MM.1S (cell line): ENCODE measurements around the gene PTBP2.
A peak's percentile ranks its signal among the peaks of the same experiment; 100 is the strongest.

Source experiments
- DNase-seq: peaks from one replicate; pipeline ENCODE4 v3.0.0-alpha.2; 2015
- H2AFZ ChIP-seq: fragments of 300-600 bp; sonication (generic); 2 replicates; pipeline ENCODE4 v1.6.0; 2016; ENCODE audit warnings: antibody characterized with exemption, low read length
- H3F3A ChIP-seq: fragments of 300-600 bp; sonication (generic); 2 replicates; pipeline ENCODE4 v1.6.1; 2016; ENCODE audit warnings: mild to moderate bottlenecking, antibody characterized with exemption, low read length, moderate library complexity, mixed read lengths; ENCODE audit not compliant: insufficient read depth
- H3K27ac ChIP-seq: fragments of 300-600 bp; sonication (generic); 2 replicates; pipeline ENCODE4 v1.5.1; 2016; ENCODE audit warnings: mild to moderate bottlenecking, low read length
- H3K27me3 ChIP-seq: fragments of 300-600 bp; sonication (generic); replicated peaks from 2 replicates; pipeline ENCODE4 v1.6.0; 2016; ENCODE audit warnings: low read length; ENCODE audit not compliant: insufficient read depth
- H3K36me3 ChIP-seq: fragments of 300-600 bp; sonication (generic); replicated peaks from 2 replicates; pipeline ENCODE4 v1.6.1; 2016; ENCODE audit warnings: mild to moderate bottlenecking, low read length, mixed read lengths; ENCODE audit not compliant: insufficient read depth
- H3K4me1 ChIP-seq: fragments of 300-600 bp; sonication (generic); 2 replicates; pipeline ENCODE4 v1.6.1; 2016; ENCODE audit warnings: low read length, mixed read lengths
- H3K4me2 ChIP-seq: fragments of 300-600 bp; sonication (generic); 2 replicates; pipeline ENCODE4 v1.6.0; 2016; ENCODE audit warnings: low read depth, low read length
- H3K4me3 ChIP-seq: fragments of 300-600 bp; sonication (generic); 2 replicates; pipeline ENCODE4 v1.5.1; 2016; ENCODE audit warnings: low read length, mixed read lengths
- H3K79me2 ChIP-seq: fragments of 300-600 bp; sonication (generic); 2 replicates; pipeline ENCODE4 v1.6.1; 2016; ENCODE audit warnings: mixed run types, low read length, mixed read lengths
- H3K9ac ChIP-seq: fragments of 300-600 bp; sonication (generic); 2 replicates; pipeline ENCODE4 v1.6.1; 2016; ENCODE audit warnings: low read length, mixed read lengths
- H3K9me2 ChIP-seq: fragments of 300-600 bp; sonication (generic); replicated peaks from 2 replicates; pipeline ENCODE4 v1.6.1; 2016; ENCODE audit warnings: mild to moderate bottlenecking, low read length, mixed read lengths; ENCODE audit not compliant: insufficient read depth
- H3K9me3 ChIP-seq: fragments of 300-600 bp; sonication (generic); replicated peaks from 2 replicates; pipeline ENCODE4 v1.6.1; 2016; ENCODE audit warnings: mild to moderate bottlenecking, low read length, mixed read lengths; ENCODE audit not compliant: insufficient read depth
- H4K20me1 ChIP-seq: fragments of 300-600 bp; sonication (generic); 2 replicates; pipeline ENCODE4 v1.6.1; 2016; ENCODE audit warnings: mild to moderate bottlenecking, low read length, moderate library complexity, mixed read lengths; ENCODE audit not compliant: insufficient read depth
- EZH2 ChIP-seq: fragments of 300-600 bp; sonication (generic); optimal IDR thresholded peaks from 2 replicates; pipeline ENCODE3; 2017; ENCODE audit warnings: low read depth, mild to moderate bottlenecking, antibody characterized with exemption, low read length, mixed read lengths
- EZH2phosphoT487 ChIP-seq: fragments of 300-600 bp; sonication (generic); IDR thresholded peaks from 2 replicates; pipeline ENCODE4 v1.6.1; 2018; ENCODE audit warnings: antibody characterized with exemption, low read length
- TF ChIP-seq, protein P1 (sequence below): fragments of 300-600 bp; sonication (generic); IDR thresholded peaks from 2 replicates; pipeline ENCODE4 v1.5.1; 2016; ENCODE audit warnings: antibody characterized with exemption, low read length, mixed read lengths

Gene PTBP2

GRCh38 chr1:96714881-96715280 lies 6.7 kb upstream of the PTBP2 start:
- Histone ChIP-seq H3K9ac (no peak overlapping the region), H3K4me2 (no peak overlapping the region), H3K4me1 (no peaks in the 10 kb centered on the region), H3K4me3 (no peak overlapping the region), H4K20me1 (no peaks in the 10 kb centered on the region), H3K79me2 (no peaks in the 10 kb centered on the region), H2AFZ (no peak overlapping the region), H3K9me2 (no peaks in the 10 kb centered on the region), H3K9me3 (no peaks in the 10 kb centered on the region), H3K27ac (no peak overlapping the region), H3K27me3 (no peaks in the 10 kb centered on the region), H3F3A (no peaks in the 10 kb centered on the region), H3K36me3 (no peaks in the 10 kb centered on the region)
- TF ChIP-seq, protein P1, sequence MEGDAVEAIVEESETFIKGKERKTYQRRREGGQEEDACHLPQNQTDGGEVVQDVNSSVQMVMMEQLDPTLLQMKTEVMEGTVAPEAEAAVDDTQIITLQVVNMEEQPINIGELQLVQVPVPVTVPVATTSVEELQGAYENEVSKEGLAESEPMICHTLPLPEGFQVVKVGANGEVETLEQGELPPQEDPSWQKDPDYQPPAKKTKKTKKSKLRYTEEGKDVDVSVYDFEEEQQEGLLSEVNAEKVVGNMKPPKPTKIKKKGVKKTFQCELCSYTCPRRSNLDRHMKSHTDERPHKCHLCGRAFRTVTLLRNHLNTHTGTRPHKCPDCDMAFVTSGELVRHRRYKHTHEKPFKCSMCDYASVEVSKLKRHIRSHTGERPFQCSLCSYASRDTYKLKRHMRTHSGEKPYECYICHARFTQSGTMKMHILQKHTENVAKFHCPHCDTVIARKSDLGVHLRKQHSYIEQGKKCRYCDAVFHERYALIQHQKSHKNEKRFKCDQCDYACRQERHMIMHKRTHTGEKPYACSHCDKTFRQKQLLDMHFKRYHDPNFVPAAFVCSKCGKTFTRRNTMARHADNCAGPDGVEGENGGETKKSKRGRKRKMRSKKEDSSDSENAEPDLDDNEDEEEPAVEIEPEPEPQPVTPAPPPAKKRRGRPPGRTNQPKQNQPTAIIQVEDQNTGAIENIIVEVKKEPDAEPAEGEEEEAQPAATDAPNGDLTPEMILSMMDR = no peak
- no peak for TF ChIP-seq EZH2
- no peak for TF ChIP-seq EZH2phosphoT487
- no peak for DNase-seq

DNA sequence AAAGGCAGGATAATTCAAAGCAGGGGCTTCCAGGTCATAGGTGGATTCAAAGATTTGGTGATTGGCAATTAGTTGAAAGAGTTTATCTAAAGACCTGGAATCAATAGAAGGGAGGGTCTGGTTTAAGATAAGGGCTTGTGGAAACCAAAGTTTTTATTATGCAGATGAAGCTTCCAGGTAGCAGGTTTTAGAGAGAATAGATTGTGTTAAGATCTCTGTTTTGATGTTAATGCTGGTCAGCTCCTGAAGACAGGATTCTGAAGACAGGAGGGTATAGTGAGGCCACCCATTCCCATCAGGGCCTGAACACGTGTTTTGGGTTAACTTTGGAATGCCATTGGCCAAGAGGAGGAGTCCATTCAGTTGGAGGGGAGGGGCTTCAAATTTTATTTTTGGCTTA lies 6.1 kb upstream of the PTBP2 start:
- Histone ChIP-seq H3K9me3 (no peaks in the 10 kb centered on the region), H3K4me3 (no peak overlapping the region), H3K27me3 (no peaks in the 10 kb centered on the region), H3K4me2 (no peak overlapping the region), H3K9ac (no peak overlapping the region), H2AFZ (no peak overlapping the region), H3K9me2 (no peaks in the 10 kb centered on the region), H3K36me3 (no peaks in the 10 kb centered on the region), H4K20me1 (no peaks in the 10 kb centered on the region), H3K4me1 (no peaks in the 10 kb centered on the region), H3F3A (no peaks in the 10 kb centered on the region), H3K79me2 (no peaks in the 10 kb centered on the region), H3K27ac (no peak overlapping the region)
- no peak for DNase-seq
- TF ChIP-seq EZH2 (no peak), EZH2phosphoT487 (no peak)
- TF ChIP-seq, protein P1 = no peak

- Histone ChIP-seq H3F3A (no peaks in the 10 kb centered on the region), H4K20me1 (no peaks in the 10 kb centered on the region), H2AFZ (0 out of 2 replicates have a peak overlapping the region, but pooled peaks have one; percentile 61), H3K4me2 (peak overlapping the region; percentile 54), H3K9me3 (no peaks in the 10 kb centered on the region), H3K79me2 (peaks cover 11% of the 10 kb centered on the region), H3K9me2 (no peaks in the 10 kb centered on the region), H3K36me3 (no peaks in the 10 kb centered on the region), H3K4me1 (no peaks in the 10 kb centered on the region), H3K4me3 (peak overlapping the region; percentile 44; the same call in 1 of the 2 replicates), H3K9ac (no peak overlapping the region; the same call in 1 of the 2 replicates), H3K27ac (no peak overlapping the region), H3K27me3 (no peaks in the 10 kb centered on the region)
- TF ChIP-seq EZH2 (no peak), EZH2phosphoT487 (no peak)
- TF ChIP-seq, protein P1 = no peak
- no peak for DNase-seq
Measured at GRCh38 chr1:96721053-96721415, 550 bp upstream of the PTBP2 start.
